HEK293 (cell line): ENCODE results near the gene ZFAND6.

Experiments
- CTCF ChIP-seq: fragments of 450-650 bp; formaldehyde crosslinking; IDR thresholded peaks from 2 replicates; pipeline ENCODE4 v1.5.1; 2016; ENCODE audit warnings: missing biosample characterization, missing genetic modification characterization
- GFI1B ChIP-seq: fragments of 450-650 bp; formaldehyde crosslinking; IDR thresholded peaks from 2 replicates; pipeline ENCODE4 v1.5.1; 2016; ENCODE audit warnings: missing biosample characterization, missing genetic modification characterization
- ZFHX2 ChIP-seq: fragments of 450-650 bp; formaldehyde crosslinking; conservative IDR thresholded peaks from 2 replicates; pipeline ENCODE4 v1.5.1; 2016; ENCODE audit warnings: missing biosample characterization, missing genetic modification characterization
- ZNF292 ChIP-seq: fragments of 450-650 bp; formaldehyde crosslinking; IDR thresholded peaks from 2 replicates; pipeline ENCODE4 v1.5.1; 2016; ENCODE audit warnings: low read depth, missing biosample characterization, missing genetic modification characterization, borderline replicate concordance
- ZNF366 ChIP-seq: fragments of 450-650 bp; formaldehyde crosslinking; conservative IDR thresholded peaks from 2 replicates; pipeline ENCODE4 v1.5.1; 2016; ENCODE audit warnings: missing biosample characterization, missing genetic modification characterization
- ZNF391 ChIP-seq: fragments of 450-650 bp; formaldehyde crosslinking; IDR thresholded peaks from 2 replicates; pipeline ENCODE4 v1.5.1; 2016; ENCODE audit warnings: low read depth, missing biosample characterization, missing genetic modification characterization, borderline replicate concordance
- ZNF530 ChIP-seq: fragments of 450-650 bp; formaldehyde crosslinking; IDR thresholded peaks from 2 replicates; pipeline ENCODE4 v1.5.1; 2016; ENCODE audit warnings: low read depth, missing biosample characterization, missing genetic modification characterization
- ZSCAN18 ChIP-seq: fragments of 450-650 bp; formaldehyde crosslinking; IDR thresholded peaks from 2 replicates; pipeline ENCODE4 v1.5.1; 2016; ENCODE audit warnings: missing biosample characterization, missing genetic modification characterization

GRCh38 chr15:80090041-80090440, 30.6 kb downstream of the ZFAND6 start:
- TF ChIP-seq CTCF (tag by site-specific recombination) (no peak), ZFHX2 (tag by site-specific recombination) (no peak), ZSCAN18 (tag by site-specific recombination) (no peak), ZNF366 (tag by site-specific recombination) (no peak), GFI1B (tag by site-specific recombination) (no peak), ZNF391 (tag by site-specific recombination) (no peak), ZNF530 (tag by site-specific recombination) (no peak), ZNF292 (tag by site-specific recombination) (no peak)
